HG03045 (cell line): Measurements from ENCODE around the gene CDK19.
"Not testable (repeated sequence)": the region's sequence is repeated elsewhere in the genome, so short reads cannot be mapped to it uniquely, and the experiment has no call there.

ENCODE experiments used
- ATAC-seq: cut with Tn5 transposase; IDR thresholded peaks from one replicate; pipeline ENCODE4 v1.9.1; 2021; ENCODE audit warnings: mild to moderate bottlenecking, moderate library complexity; ENCODE audit not compliant: unreplicated experiment

Gene CDK19

GRCh38 chr6:110592765-110593164 is 222.5 kb downstream of the CDK19 start:
- ATAC-seq: no peak

- no peak for ATAC-seq
Observed at GRCh38 chr6:110590821-110591351, 224.4 kb downstream of the CDK19 start.

- peak; percentile 92 for ATAC-seq
Observed at GRCh38 chr6:110589865-110590513, 225.3 kb downstream of the CDK19 start.

GRCh38 chr6:110587328-110587727 is 227.9 kb downstream of the CDK19 start:
- no peak for ATAC-seq

- ATAC-seq: no peak
Observed at GRCh38 chr6:110581679-110582078, 233.6 kb downstream of the CDK19 start.

- ATAC-seq: not testable (repeated sequence)
Observed at GRCh38 chr6:110577596-110578167, 237.6 kb downstream of the CDK19 start.

GRCh38 chr6:110575925-110576463 is 239.3 kb downstream of the CDK19 start:
- no peak for ATAC-seq

- ATAC-seq: no peak
Observed at GRCh38 chr6:110574817-110575216, 240.5 kb downstream of the CDK19 start.

- ATAC-seq: no peak
Observed at GRCh38 chr6:110573537-110573936, 241.7 kb downstream of the CDK19 start.

- ATAC-seq: no peak
Observed at GRCh38 chr6:110573136-110573535, 242.1 kb downstream of the CDK19 start.

- no peak for ATAC-seq
Observed at GRCh38 chr6:110567957-110568696, 247.1 kb downstream of the CDK19 start.

GRCh38 chr6:110566346-110567125 is 248.7 kb downstream of the CDK19 start:
- ATAC-seq: no peak

GRCh38 chr6:110564703-110565421 is 250.4 kb downstream of the CDK19 start:
- no peak for ATAC-seq

GRCh38 chr6:110563711-110564110 is 251.6 kb downstream of the CDK19 start:
- no peak for ATAC-seq

GRCh38 chr6:110562316-110562915 is 252.9 kb downstream of the CDK19 start:
- no peak for ATAC-seq

GRCh38 chr6:110561696-110562095 is 253.6 kb downstream of the CDK19 start:
- ATAC-seq: no peak

- no peak for ATAC-seq
Observed at GRCh38 chr6:110561008-110561396, 254.3 kb downstream of the CDK19 start.

GRCh38 chr6:110560239-110561007 is 254.8 kb downstream of the CDK19 start:
- ATAC-seq: no peak
